HEK293 (cell line): ENCODE data around the gene ZNF710.

Experiments used
- ATF2 ChIP-seq: fragments of 450-650 bp; formaldehyde crosslinking; IDR thresholded peaks from 2 replicates; pipeline ENCODE4 v1.5.1; 2016; ENCODE audit warnings: missing biosample characterization, missing genetic modification characterization, low read depth
- KLF1 ChIP-seq: fragments of 450-650 bp; formaldehyde crosslinking; IDR thresholded peaks from 2 replicates; pipeline ENCODE4 v1.5.1; 2016; ENCODE audit warnings: missing biosample characterization, missing genetic modification characterization
- KLF16 ChIP-seq: fragments of 450-650 bp; formaldehyde crosslinking; IDR thresholded peaks from 2 replicates; pipeline ENCODE4 v1.5.1; 2017; ENCODE audit warnings: missing biosample characterization, missing genetic modification characterization
- MZF1 ChIP-seq: fragments of 450-650 bp; formaldehyde crosslinking; IDR thresholded peaks from 2 replicates; pipeline ENCODE4 v1.5.1; 2017; ENCODE audit warnings: missing biosample characterization, missing genetic modification characterization, borderline replicate concordance
- WT1 ChIP-seq: fragments of 450-650 bp; formaldehyde crosslinking; IDR thresholded peaks from 2 replicates; pipeline ENCODE4 v1.5.1; 2016; ENCODE audit warnings: missing biosample characterization, missing genetic modification characterization
- ZBTB1 ChIP-seq: fragments of 450-650 bp; formaldehyde crosslinking; IDR thresholded peaks from 2 replicates; pipeline ENCODE4 v1.5.1; 2016; ENCODE audit warnings: missing biosample characterization, missing genetic modification characterization
- ZEB2 ChIP-seq: fragments of 450-650 bp; formaldehyde crosslinking; IDR thresholded peaks from 2 replicates; pipeline ENCODE4 v1.5.1; 2016; ENCODE audit warnings: missing biosample characterization, missing genetic modification characterization
- ZNF132 ChIP-seq: fragments of 450-650 bp; formaldehyde crosslinking; IDR thresholded peaks from 2 replicates; pipeline ENCODE4 v1.5.1; 2017; ENCODE audit warnings: missing biosample characterization, missing genetic modification characterization, borderline replicate concordance
- ZNF140 ChIP-seq: fragments of 450-650 bp; formaldehyde crosslinking; IDR thresholded peaks from 2 replicates; pipeline ENCODE4 v1.5.1; 2016; ENCODE audit warnings: missing biosample characterization, missing genetic modification characterization
- ZNF146 ChIP-seq: fragments of 450-650 bp; formaldehyde crosslinking; IDR thresholded peaks from 2 replicates; pipeline ENCODE4 v1.5.1; 2016; ENCODE audit warnings: missing biosample characterization, missing genetic modification characterization
- ZNF157 ChIP-seq: fragments of 450-650 bp; formaldehyde crosslinking; IDR thresholded peaks from 2 replicates; pipeline ENCODE4 v1.5.1; 2016; ENCODE audit warnings: missing biosample characterization, missing genetic modification characterization
- ZNF16 ChIP-seq: fragments of 450-650 bp; formaldehyde crosslinking; IDR thresholded peaks from 2 replicates; pipeline ENCODE4 v1.5.1; 2016; ENCODE audit warnings: low read depth, missing biosample characterization, missing genetic modification characterization
- ZNF169 ChIP-seq: fragments of 450-650 bp; formaldehyde crosslinking; IDR thresholded peaks from 2 replicates; pipeline ENCODE4 v1.5.1; 2016; ENCODE audit warnings: missing biosample characterization, missing genetic modification characterization
- ZNF184 ChIP-seq: fragments of 450-650 bp; IDR thresholded peaks from 2 replicates; pipeline ENCODE4 v1.5.1; 2018; ENCODE audit warnings: missing biosample characterization, mild to moderate bottlenecking, missing genetic modification characterization
- ZNF2 ChIP-seq: fragments of 450-650 bp; formaldehyde crosslinking; IDR thresholded peaks from 2 replicates; pipeline ENCODE4 v1.5.1; 2016; ENCODE audit warnings: missing biosample characterization, missing genetic modification characterization
- ZNF223 ChIP-seq: fragments of 450-650 bp; formaldehyde crosslinking; IDR thresholded peaks from 2 replicates; pipeline ENCODE4 v1.5.1; 2016; ENCODE audit warnings: missing biosample characterization, missing genetic modification characterization
- ZNF280C ChIP-seq: fragments of 450-650 bp; formaldehyde crosslinking; IDR thresholded peaks from 2 replicates; pipeline ENCODE4 v1.5.1; 2016; ENCODE audit warnings: missing biosample characterization, missing genetic modification characterization
- ZNF394 ChIP-seq: fragments of 450-650 bp; formaldehyde crosslinking; IDR thresholded peaks from 2 replicates; pipeline ENCODE4 v1.5.1; 2016; ENCODE audit warnings: missing biosample characterization, missing genetic modification characterization, mild to moderate bottlenecking, moderate library complexity, borderline replicate concordance
- ZNF48 ChIP-seq: fragments of 450-650 bp; formaldehyde crosslinking; IDR thresholded peaks from 2 replicates; pipeline ENCODE4 v1.5.1; 2016; ENCODE audit warnings: missing biosample characterization, missing genetic modification characterization
- ZNF488 ChIP-seq: fragments of 450-650 bp; formaldehyde crosslinking; IDR thresholded peaks from 2 replicates; pipeline ENCODE4 v1.5.1; 2016; ENCODE audit warnings: missing biosample characterization, missing genetic modification characterization
- ZNF513 ChIP-seq: fragments of 450-650 bp; IDR thresholded peaks from 2 replicates; pipeline ENCODE4 v1.5.1; 2018; ENCODE audit warnings: missing biosample characterization, missing genetic modification characterization
- ZNF544 ChIP-seq: fragments of 450-650 bp; formaldehyde crosslinking; IDR thresholded peaks from 2 replicates; pipeline ENCODE4 v1.5.0; 2017; ENCODE audit warnings: missing biosample characterization, missing genetic modification characterization
- ZNF621 ChIP-seq: fragments of 450-650 bp; formaldehyde crosslinking; IDR thresholded peaks from 2 replicates; pipeline ENCODE4 v1.5.1; 2017; ENCODE audit warnings: missing biosample characterization, missing genetic modification characterization
- ZNF658 ChIP-seq: fragments of 450-650 bp; formaldehyde crosslinking; IDR thresholded peaks from 2 replicates; pipeline ENCODE4; 2016; ENCODE audit warnings: missing biosample characterization, missing genetic modification characterization
- ZNF707 ChIP-seq: fragments of 450-650 bp; formaldehyde crosslinking; IDR thresholded peaks from 2 replicates; pipeline ENCODE4 v1.5.1; 2016; ENCODE audit warnings: missing biosample characterization, missing genetic modification characterization
- ZNF785 ChIP-seq: fragments of 450-650 bp; formaldehyde crosslinking; IDR thresholded peaks from 2 replicates; pipeline ENCODE4 v1.5.1; 2016; ENCODE audit warnings: missing biosample characterization, missing genetic modification characterization
- ZSCAN16 ChIP-seq: fragments of 450-650 bp; formaldehyde crosslinking; IDR thresholded peaks from 2 replicates; pipeline ENCODE4 v1.5.1; 2016; ENCODE audit warnings: missing biosample characterization, missing genetic modification characterization
- TF ChIP-seq, protein P1 (sequence below): fragments of 450-650 bp; formaldehyde crosslinking; IDR thresholded peaks from 2 replicates; pipeline ENCODE4 v1.5.1; 2016; ENCODE audit warnings: missing biosample characterization, missing genetic modification characterization
- TF ChIP-seq, protein P2 (sequence below): fragments of 450-650 bp; formaldehyde crosslinking; IDR thresholded peaks from 2 replicates; pipeline ENCODE4 v1.5.1; 2016; ENCODE audit warnings: missing biosample characterization, missing genetic modification characterization
- TF ChIP-seq, protein P3 (sequence below): fragments of 450-650 bp; formaldehyde crosslinking; IDR thresholded peaks from 2 replicates; pipeline ENCODE4 v1.5.1; 2017; ENCODE audit warnings: missing biosample characterization, missing genetic modification characterization

Gene ZNF710

DNA sequence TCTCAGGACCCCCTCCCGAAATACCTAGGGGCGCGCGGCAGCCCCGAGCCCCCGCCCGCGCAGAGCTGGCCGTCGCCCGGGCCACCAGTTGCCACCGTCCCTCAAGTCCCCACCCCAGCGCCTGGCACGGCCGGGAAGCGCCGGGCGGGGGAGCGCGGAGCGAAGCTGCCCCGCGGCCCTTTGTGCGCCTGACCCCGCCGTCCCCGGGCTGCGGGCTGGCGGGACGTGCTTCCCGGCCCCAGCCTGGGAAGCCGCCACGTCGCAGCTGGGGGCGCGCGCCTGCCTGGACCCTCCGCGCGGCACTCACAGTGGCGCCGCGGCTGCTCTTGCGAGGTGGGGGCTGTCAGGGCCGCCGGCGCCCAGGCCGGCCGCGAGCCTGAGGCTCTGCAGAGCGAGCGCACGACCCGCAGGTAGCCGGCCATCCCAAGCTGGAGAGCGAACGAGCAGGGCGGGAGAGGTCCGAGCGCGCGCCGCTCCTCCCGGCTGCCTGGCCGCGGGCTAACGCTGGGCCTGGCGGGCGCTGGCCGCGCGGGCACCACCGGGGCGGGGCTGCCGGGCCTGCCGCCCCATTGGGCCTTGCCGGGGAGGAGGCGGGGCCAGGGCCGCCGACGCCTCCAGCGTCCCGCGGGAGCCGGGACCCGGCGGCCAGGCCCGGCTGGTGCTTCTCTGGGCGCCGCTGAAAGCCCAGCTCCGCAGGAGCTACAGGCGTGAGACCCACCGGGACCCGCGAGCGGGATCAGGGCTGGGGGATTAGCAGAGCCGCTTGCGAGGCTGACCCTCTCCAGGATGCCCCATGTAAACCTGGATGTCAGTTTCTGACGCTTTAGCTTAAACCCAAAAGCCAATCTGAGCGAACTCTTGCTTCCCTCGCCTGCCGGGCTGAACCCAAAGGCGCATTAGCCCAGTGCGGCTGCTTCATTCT, 101.1 kb downstream of the ZNF710 start, which contains the start of gene IDH2 (continued):
- no peak for TF ChIP-seq ZNF707 (tag by site-specific recombination)
- TF ChIP-seq ZNF146 (tag by site-specific recombination), result no peak
- no peak for TF ChIP-seq ZNF140
- no peak for TF ChIP-seq ZNF132
- no peak for TF ChIP-seq KLF16 (tag by site-specific recombination)
- TF ChIP-seq WT1 (tag by site-specific recombination), result no peak
- TF ChIP-seq ZNF785 (tag by site-specific recombination), result no peak
- no peak; the same call in 1 of the 2 replicates for TF ChIP-seq ZNF184 (tag by site-specific recombination)
- no peak for TF ChIP-seq ZNF488
- no peak for TF ChIP-seq ATF2 (tag by site-specific recombination)
- TF ChIP-seq ZNF169 (tag by site-specific recombination), result no peak
- TF ChIP-seq ZNF621 (tag by site-specific recombination), result no peak
- no peak for TF ChIP-seq ZNF394 (tag by site-specific recombination)
- TF ChIP-seq, protein P1, sequence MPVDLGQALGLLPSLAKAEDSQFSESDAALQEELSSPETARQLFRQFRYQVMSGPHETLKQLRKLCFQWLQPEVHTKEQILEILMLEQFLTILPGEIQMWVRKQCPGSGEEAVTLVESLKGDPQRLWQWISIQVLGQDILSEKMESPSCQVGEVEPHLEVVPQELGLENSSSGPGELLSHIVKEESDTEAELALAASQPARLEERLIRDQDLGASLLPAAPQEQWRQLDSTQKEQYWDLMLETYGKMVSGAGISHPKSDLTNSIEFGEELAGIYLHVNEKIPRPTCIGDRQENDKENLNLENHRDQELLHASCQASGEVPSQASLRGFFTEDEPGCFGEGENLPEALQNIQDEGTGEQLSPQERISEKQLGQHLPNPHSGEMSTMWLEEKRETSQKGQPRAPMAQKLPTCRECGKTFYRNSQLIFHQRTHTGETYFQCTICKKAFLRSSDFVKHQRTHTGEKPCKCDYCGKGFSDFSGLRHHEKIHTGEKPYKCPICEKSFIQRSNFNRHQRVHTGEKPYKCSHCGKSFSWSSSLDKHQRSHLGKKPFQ (tag by site-specific recombination), result no peak
- TF ChIP-seq, protein P2, sequence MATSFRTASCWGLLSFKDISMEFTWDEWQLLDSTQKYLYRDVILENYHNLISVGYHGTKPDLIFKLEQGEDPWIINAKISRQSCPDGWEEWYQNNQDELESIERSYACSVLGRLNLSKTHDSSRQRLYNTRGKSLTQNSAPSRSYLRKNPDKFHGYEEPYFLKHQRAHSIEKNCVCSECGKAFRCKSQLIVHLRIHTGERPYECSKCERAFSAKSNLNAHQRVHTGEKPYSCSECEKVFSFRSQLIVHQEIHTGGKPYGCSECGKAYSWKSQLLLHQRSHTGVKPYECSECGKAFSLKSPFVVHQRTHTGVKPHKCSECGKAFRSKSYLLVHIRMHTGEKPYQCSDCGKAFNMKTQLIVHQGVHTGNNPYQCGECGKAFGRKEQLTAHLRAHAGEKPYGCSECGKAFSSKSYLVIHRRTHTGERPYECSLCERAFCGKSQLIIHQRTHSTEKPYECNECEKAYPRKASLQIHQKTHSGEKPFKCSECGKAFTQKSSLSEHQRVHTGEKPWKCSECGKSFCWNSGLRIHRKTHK, result no peak
- no peak for TF ChIP-seq ZEB2
- TF ChIP-seq, protein P3, sequence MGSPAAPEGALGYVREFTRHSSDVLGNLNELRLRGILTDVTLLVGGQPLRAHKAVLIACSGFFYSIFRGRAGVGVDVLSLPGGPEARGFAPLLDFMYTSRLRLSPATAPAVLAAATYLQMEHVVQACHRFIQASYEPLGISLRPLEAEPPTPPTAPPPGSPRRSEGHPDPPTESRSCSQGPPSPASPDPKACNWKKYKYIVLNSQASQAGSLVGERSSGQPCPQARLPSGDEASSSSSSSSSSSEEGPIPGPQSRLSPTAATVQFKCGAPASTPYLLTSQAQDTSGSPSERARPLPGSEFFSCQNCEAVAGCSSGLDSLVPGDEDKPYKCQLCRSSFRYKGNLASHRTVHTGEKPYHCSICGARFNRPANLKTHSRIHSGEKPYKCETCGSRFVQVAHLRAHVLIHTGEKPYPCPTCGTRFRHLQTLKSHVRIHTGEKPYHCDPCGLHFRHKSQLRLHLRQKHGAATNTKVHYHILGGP (tag by site-specific recombination), result no peak
- no peak for TF ChIP-seq ZNF544 (tag by site-specific recombination)
- no peak for TF ChIP-seq ZNF513 (tag by site-specific recombination)
- TF ChIP-seq ZNF658, result no peak
- TF ChIP-seq MZF1, result no peak
- TF ChIP-seq ZNF48 (tag by site-specific recombination), result no peak
- no peak for TF ChIP-seq ZSCAN16 (tag by site-specific recombination)
- no peak for TF ChIP-seq ZNF280C (tag by site-specific recombination)
- TF ChIP-seq ZNF16 (tag by site-specific recombination), result no peak
- no peak for TF ChIP-seq ZNF223
- no peak for TF ChIP-seq ZBTB1
- TF ChIP-seq ZNF2 (tag by site-specific recombination), result no peak
- TF ChIP-seq KLF1 (tag by site-specific recombination), result no peak
- TF ChIP-seq ZNF157, result no peak
